Fibroblast of mammary gland (primary cell): ENCODE results near the gene FERMT2.

Experiments
- DNase-seq: peaks from one replicate; pipeline ENCODE4 v3.0.0-alpha.2; 2010; ENCODE audit warnings: low read depth
- H3K4me3 ChIP-seq: 2 replicates; pipeline ENCODE4 v1.5.1; 2011; ENCODE audit warnings: low read depth, mild to moderate bottlenecking, low read length, moderate library complexity; ENCODE audit not compliant: control insufficient read depth
- TF ChIP-seq, protein P1 (sequence below): conservative IDR thresholded peaks from 2 replicates; pipeline ENCODE4 v1.5.1; 2011; ENCODE audit warnings: low read depth, low read length, inconsistent platforms; ENCODE audit not compliant: control insufficient read depth, insufficient read depth

Gene FERMT2

DNA sequence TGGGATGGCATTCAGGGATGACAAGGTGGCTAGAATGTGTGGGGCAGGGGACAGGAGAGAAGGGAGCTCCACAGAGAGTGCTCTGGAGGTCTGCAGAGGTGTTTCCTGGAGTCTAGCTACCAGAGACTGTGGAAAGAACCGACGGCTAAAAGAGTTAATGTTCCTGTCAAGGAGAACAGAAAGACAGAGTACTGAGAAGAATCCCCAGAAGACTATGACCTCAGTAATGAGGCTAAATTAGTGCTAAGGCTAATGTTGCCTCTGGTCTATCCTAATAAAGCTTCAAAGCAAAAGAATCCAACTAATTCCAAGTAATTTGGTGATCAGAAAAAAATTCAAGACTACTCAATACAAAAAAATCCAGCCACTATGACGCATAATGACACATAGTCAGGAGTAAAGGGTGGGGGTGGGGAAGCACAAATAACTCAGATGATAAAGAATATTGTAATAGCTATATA is 44.7 kb downstream of the FERMT2 start:
- H3K4me3 ChIP-seq, result no peak overlapping the region
- DNase-seq, result peak; percentile 95
- TF ChIP-seq, protein P1, sequence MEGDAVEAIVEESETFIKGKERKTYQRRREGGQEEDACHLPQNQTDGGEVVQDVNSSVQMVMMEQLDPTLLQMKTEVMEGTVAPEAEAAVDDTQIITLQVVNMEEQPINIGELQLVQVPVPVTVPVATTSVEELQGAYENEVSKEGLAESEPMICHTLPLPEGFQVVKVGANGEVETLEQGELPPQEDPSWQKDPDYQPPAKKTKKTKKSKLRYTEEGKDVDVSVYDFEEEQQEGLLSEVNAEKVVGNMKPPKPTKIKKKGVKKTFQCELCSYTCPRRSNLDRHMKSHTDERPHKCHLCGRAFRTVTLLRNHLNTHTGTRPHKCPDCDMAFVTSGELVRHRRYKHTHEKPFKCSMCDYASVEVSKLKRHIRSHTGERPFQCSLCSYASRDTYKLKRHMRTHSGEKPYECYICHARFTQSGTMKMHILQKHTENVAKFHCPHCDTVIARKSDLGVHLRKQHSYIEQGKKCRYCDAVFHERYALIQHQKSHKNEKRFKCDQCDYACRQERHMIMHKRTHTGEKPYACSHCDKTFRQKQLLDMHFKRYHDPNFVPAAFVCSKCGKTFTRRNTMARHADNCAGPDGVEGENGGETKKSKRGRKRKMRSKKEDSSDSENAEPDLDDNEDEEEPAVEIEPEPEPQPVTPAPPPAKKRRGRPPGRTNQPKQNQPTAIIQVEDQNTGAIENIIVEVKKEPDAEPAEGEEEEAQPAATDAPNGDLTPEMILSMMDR, result no peak

GRCh38 chr14:52902971-52903619 is 47.8 kb downstream of the FERMT2 start:
- peak; percentile 66 for DNase-seq
- no peak overlapping the region for H3K4me3 ChIP-seq

GRCh38 chr14:52901357-52901980 is 49.4 kb downstream of the FERMT2 start:
- no peak for DNase-seq
- H3K4me3 ChIP-seq, result no peak overlapping the region
- TF ChIP-seq, protein P1, result no peak

More at GRCh38 chr14:52902971-52903619, 47.8 kb downstream of the FERMT2 start:
- TF ChIP-seq, protein P1, result no peak

GRCh38 chr14:52900731-52901130 is 50.1 kb downstream of the FERMT2 start:
- no peak for DNase-seq
- no peak overlapping the region for H3K4me3 ChIP-seq
- TF ChIP-seq, protein P1, result no peak

DNA sequence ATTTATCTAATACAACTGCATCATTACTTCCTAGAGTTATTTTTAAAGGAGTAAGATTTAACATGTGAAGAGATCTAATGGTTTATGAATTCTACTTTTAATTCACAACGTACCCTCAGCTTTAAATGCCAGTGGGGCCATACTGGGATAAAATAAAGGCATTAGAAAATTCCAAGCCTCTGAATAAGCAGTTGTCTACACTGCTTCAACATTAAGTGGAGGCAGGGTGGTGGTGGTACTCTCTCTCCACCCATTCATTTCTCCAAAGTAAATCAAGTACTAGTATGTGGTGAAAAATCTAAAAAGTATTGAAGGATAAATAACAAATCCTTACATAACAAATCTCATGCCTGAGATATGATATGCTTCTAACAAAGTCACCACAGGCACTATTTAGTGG is 52.4 kb downstream of the FERMT2 start:
- TF ChIP-seq, protein P1, result no peak
- no peak for DNase-seq
- no peak overlapping the region for H3K4me3 ChIP-seq

- DNase-seq, result peak; percentile 52
- TF ChIP-seq, protein P1, result no peak
- H3K4me3 ChIP-seq, result no peak overlapping the region
These were observed 55.9 kb downstream of the FERMT2 start for GRCh38 chr14:52895000-52895399.
